ENCODE results near the gene BABAM2. TPM values are rescaled to one million over a fixed set of nuclear protein-coding genes. Genes with fewer than 3 reads are reported as not detected.

Gene BABAM2
- total RNA-seq, 1 donor from 2014 or later = 34.6 TPM

- peaks cover 13% of the 10 kb centered on the region for H3K27me3 Mint-ChIP-seq (ENCODE audit: insufficient read depth, low read depth)
- no peaks in the 10 kb centered on the region for H3K36me3 ChIP-seq
- H3K4me1 Mint-ChIP-seq = peaks cover 22% of the 10 kb centered on the region
- TF ChIP-seq EZH2phosphoT487 (IDR thresholded peaks at IDR 0.05) (no peak), EZH2 (IDR thresholded peaks at IDR 0.05) (no peak), CTCF (IDR thresholded peaks at IDR 0.05) (no peak)
- no peaks in the 10 kb centered on the region for H3K79me2 ChIP-seq (ENCODE audit: low read depth)
- DNase-seq (ENCODE audit: low spot score) = no peak
- H3K36me3 Mint-ChIP-seq = no peaks in the 10 kb centered on the region
- H3F3A ChIP-seq (ENCODE audit: low read depth) = peaks cover 31% of the 10 kb centered on the region
- H3K9ac ChIP-seq = no peak overlapping the region
- no peaks in the 10 kb centered on the region for H4K20me1 ChIP-seq (ENCODE audit: low read depth)
- H3K4me3 Mint-ChIP-seq = no peak overlapping the region
- no peak overlapping the region for H3K4me3 ChIP-seq
- H3K27ac Mint-ChIP-seq = no peak overlapping the region
- H3K27me3 ChIP-seq = peaks cover 20% of the 10 kb centered on the region
- no peak overlapping the region for H3K4me2 ChIP-seq
- H2AFZ ChIP-seq (replicated peaks) = no peak overlapping the region
- H3K9me3 Mint-ChIP-seq = no peaks in the 10 kb centered on the region
- H3K9me3 ChIP-seq (ENCODE audit: low read depth) = no peaks in the 10 kb centered on the region
- H3K4me1 ChIP-seq = peaks cover 10% of the 10 kb centered on the region
- no peak overlapping the region for H3K27ac ChIP-seq
These were observed 496.8 kb downstream of the BABAM2 start for GRCh38 chr2:28387082-28387960.

Small RNA genes within 50 kb of the gene (microRNA-seq; reads per million reads assigned to microRNA genes)
- not detected for gene MIR4263

Small RNA genes within 50 kb of the gene (small RNA-seq; reads per million reads assigned to genes)
- gene MIR4263 (not detected), gene RF02271 (not detected)

Other genes with a start within 250 kb of the BABAM2 start
- 35.7 and 43.5 TPM in 2 replicates for gene SUPT7L, start 227.1 kb upstream of the BABAM2 start, total RNA-seq (ENCODE audit: low replicate concordance)
- 24.9 and 32.2 TPM in 2 replicates for gene SLC4A1AP, start 226.8 kb upstream of the BABAM2 start, total RNA-seq (ENCODE audit: low replicate concordance)
- 78.9 and 147 TPM in 2 replicates for gene MRPL33, start 119.0 kb upstream of the BABAM2 start, total RNA-seq (ENCODE audit: low replicate concordance)
- gene RBKS, start 342 bp upstream of the BABAM2 start, total RNA-seq (ENCODE audit: low replicate concordance) = 4.3 and 8.5 TPM in 2 replicates

Data from neural progenitor cell (in vitro differentiated cells).